IMR-90 (cell line): Measurements from ENCODE around the gene LIMS2. TPM values are rescaled to one million over a fixed set of nuclear protein-coding genes. Genes with fewer than 3 reads are reported as not detected.

Experiments
- ATAC-seq: fragments of 200-7000 bp; cut with Tn5 transposase; 2 replicates; pipeline ENCODE4 v1.9.1; 2020; ENCODE audit warnings: low read depth, mild to moderate bottlenecking, moderate library complexity
- BruUV-seq: library from RNA; stranded (reverse); fragments of 400-500 nt; replicated peaks from 2 replicates; lab custom pipeline; 2021; lab: Mats Ljungman, UMichigan
- CTCF ChIA-PET: fragments of 300-600 bp; formaldehyde crosslinking; extraction: SDS; loops from one replicate; lab custom pipeline; 2021; ENCODE audit warnings: antibody characterized with exemption; lab: Yijun Ruan, JAX
- POLR2A ChIA-PET: fragments of 300-600 bp; sonication (Branson Sonifier 250); formaldehyde crosslinking; loops from one replicate; lab custom pipeline; 2022; ENCODE audit warnings: antibody characterized with exemption; ENCODE audit not compliant: unreplicated experiment; lab: Charles Lee
- DNase-seq: peaks from one replicate; pipeline ENCODE4 v3.0.0; 2013
- H2AFZ ChIP-seq: replicated peaks from 2 replicates; pipeline ENCODE3; 2013; ENCODE audit warnings: low read length, mild to moderate bottlenecking; ENCODE audit not compliant: poor library complexity
- H2AK5ac ChIP-seq: 2 replicates; pipeline ENCODE4 v1.6.1; 2013; ENCODE audit warnings: low read depth, low read length, inconsistent platforms
- H2AK9ac ChIP-seq: replicated peaks from 2 replicates; pipeline ENCODE3; 2013; ENCODE audit warnings: mild to moderate bottlenecking, low read depth, low read length, moderate library complexity; ENCODE audit not compliant: poor library complexity
- H2BK120ac ChIP-seq: 2 replicates; pipeline ENCODE4 v1.6.1; 2013; ENCODE audit warnings: low read depth, low read length, inconsistent platforms
- H2BK15ac ChIP-seq: 3 replicates; pipeline ENCODE4 v1.6.1; 2013; ENCODE audit warnings: low read depth, low read length, inconsistent platforms
- H2BK20ac ChIP-seq: 2 replicates; pipeline ENCODE4 v1.6.1; 2013; ENCODE audit warnings: low read depth, mild to moderate bottlenecking, inconsistent platforms, low read length, moderate library complexity
- H2BK5ac ChIP-seq: 2 replicates; pipeline ENCODE4 v1.6.1; 2013; ENCODE audit warnings: mild to moderate bottlenecking, low read depth, low read length, inconsistent platforms; ENCODE audit not compliant: poor library complexity, severe bottlenecking
- H3K14ac ChIP-seq: replicated peaks from 2 replicates; pipeline ENCODE4 v1.6.1; 2013; ENCODE audit warnings: low read depth, low read length, inconsistent platforms
- H3K18ac ChIP-seq: 2 replicates; pipeline ENCODE4 v1.6.1; 2013; ENCODE audit warnings: low read depth, low read length, control low read depth
- H3K23ac ChIP-seq: 2 replicates; pipeline ENCODE4 v1.6.1; 2013; ENCODE audit warnings: low read depth, low read length, inconsistent platforms
- H3K27ac ChIP-seq: 2 replicates; pipeline ENCODE4 v1.5.1; 2013; ENCODE audit warnings: mild to moderate bottlenecking, control low read depth, low read length; ENCODE audit not compliant: insufficient read depth
- H3K27me3 ChIP-seq: 2 replicates; pipeline ENCODE4 v1.6.1; 2013; ENCODE audit warnings: low read length; ENCODE audit not compliant: control insufficient read depth, insufficient read depth
- H3K36me3 ChIP-seq: 2 replicates; pipeline ENCODE4 v1.6.1; 2013; ENCODE audit warnings: low read length, mixed read lengths; ENCODE audit not compliant: control insufficient read depth, insufficient read depth
- H3K4ac ChIP-seq: 2 replicates; pipeline ENCODE4 v1.6.1; 2013; ENCODE audit warnings: low read depth, low read length, inconsistent platforms
- H3K4me1 ChIP-seq: 2 replicates; pipeline ENCODE4 v1.6.1; 2013; ENCODE audit warnings: low read length, mixed read lengths; ENCODE audit not compliant: control insufficient read depth, insufficient read depth
- H3K4me2 ChIP-seq: 2 replicates; pipeline ENCODE4 v1.6.1; 2013; ENCODE audit warnings: low read depth, mild to moderate bottlenecking, control low read depth, low read length, moderate library complexity
- H3K4me3 ChIP-seq: 2 replicates; pipeline ENCODE4 v1.5.1; 2013; ENCODE audit warnings: low read depth, mild to moderate bottlenecking, control low read depth, low read length, moderate library complexity; ENCODE audit not compliant: insufficient read depth
- H3K56ac ChIP-seq: 2 replicates; pipeline ENCODE4 v1.6.1; 2013; ENCODE audit warnings: low read length, inconsistent platforms; ENCODE audit not compliant: insufficient read depth; ENCODE audit errors: extremely low read depth
- H3K79me1 ChIP-seq, 2 experiments: 2 replicates each; pipeline ENCODE4 v1.6.1; 2013; ENCODE audit warnings: low read length in 2 of 2, inconsistent platforms in 1 of 2, low read depth in 1 of 2
- H3K9ac ChIP-seq: 2 replicates; pipeline ENCODE4 v1.6.1; 2013; ENCODE audit warnings: low read depth, low read length, control low read depth
- H3K9me1 ChIP-seq: 2 replicates; pipeline ENCODE4 v1.6.1; 2013; ENCODE audit warnings: low read length, inconsistent platforms; ENCODE audit not compliant: insufficient read depth
- H3K9me3 ChIP-seq: 2 replicates; pipeline ENCODE4 v1.6.1; 2013; ENCODE audit warnings: low read length; ENCODE audit not compliant: control insufficient read depth, insufficient read depth
- H4K20me1 ChIP-seq: 2 replicates; pipeline ENCODE4 v1.6.1; 2013; ENCODE audit warnings: low read length, inconsistent platforms; ENCODE audit not compliant: insufficient read depth
- H4K5ac ChIP-seq: 2 replicates; pipeline ENCODE4 v1.6.1; 2013; ENCODE audit warnings: mild to moderate bottlenecking, low read depth, low read length, control low read depth
- H4K8ac ChIP-seq, 2 experiments: 2 replicates each; pipeline ENCODE4 v1.6.1; 2013; ENCODE audit warnings: low read depth in 2 of 2, low read length in 2 of 2, control low read depth in 1 of 2, inconsistent platforms in 1 of 2
- H4K91ac ChIP-seq: 2 replicates; pipeline ENCODE4 v1.6.1; 2013; ENCODE audit warnings: low read depth, low read length, inconsistent platforms; ENCODE audit not compliant: insufficient read depth
- BHLHE40 ChIP-seq: fragments of 150-350 bp; IDR thresholded peaks from 2 replicates; pipeline ENCODE4 v1.6.1; 2016; ENCODE audit warnings: mild to moderate bottlenecking, low read depth, low read length
- CHD1 ChIP-seq: IDR thresholded peaks from 2 replicates; pipeline ENCODE4 v1.6.1; 2012; ENCODE audit warnings: low read depth, low read length, improper control_type of control experiment
- CTCF ChIP-seq: conservative IDR thresholded peaks from 2 replicates; pipeline ENCODE4 v1.5.1; 2012; ENCODE audit warnings: mild to moderate bottlenecking, low read depth, low read length, improper control_type of control experiment
- ELK1 ChIP-seq: fragments of 150-350 bp; IDR thresholded peaks from 2 replicates; pipeline ENCODE4 v1.6.1; 2016; ENCODE audit warnings: low read depth, mild to moderate bottlenecking, low read length, moderate library complexity, borderline replicate concordance
- FOS ChIP-seq: fragments of 150-350 bp; IDR thresholded peaks from 2 replicates; pipeline ENCODE4 v1.6.1; 2016; ENCODE audit warnings: low read depth, low read length
- MAFK ChIP-seq: IDR thresholded peaks from 2 replicates; pipeline ENCODE4 v1.6.1; 2012; ENCODE audit warnings: low read depth, low read length, improper control_type of control experiment
- MAZ ChIP-seq: IDR thresholded peaks from 2 replicates; pipeline ENCODE4 v1.6.1; 2012; ENCODE audit warnings: low read depth, mild to moderate bottlenecking, low read length, improper control_type of control experiment, moderate library complexity, borderline replicate concordance
- MXI1 ChIP-seq: IDR thresholded peaks from 2 replicates; pipeline ENCODE4 v1.6.1; 2012; ENCODE audit warnings: low read depth, mild to moderate bottlenecking, low read length, moderate library complexity, borderline replicate concordance
- NFE2L2 ChIP-seq: fragments of 150-350 bp; IDR thresholded peaks from 2 replicates; pipeline ENCODE4 v1.6.1; 2016; ENCODE audit warnings: low read depth, mild to moderate bottlenecking, low read length
- POLR2A ChIP-seq: IDR thresholded peaks from 2 replicates; pipeline ENCODE4 v1.6.1; 2012; ENCODE audit warnings: mild to moderate bottlenecking, low read depth, low read length
- RCOR1 ChIP-seq: IDR thresholded peaks from 2 replicates; pipeline ENCODE4 v1.6.1; 2012; ENCODE audit warnings: mild to moderate bottlenecking, low read length, improper control_type of control experiment; ENCODE audit not compliant: insufficient replicate concordance
- RFX5 ChIP-seq: IDR thresholded peaks from 2 replicates; pipeline ENCODE4 v1.8.0; 2012; ENCODE audit warnings: low read depth, mild to moderate bottlenecking, low read length, moderate library complexity
- USF2 ChIP-seq: fragments of 150-350 bp; IDR thresholded peaks from 2 replicates; pipeline ENCODE4 v1.6.1; 2017; ENCODE audit warnings: mild to moderate bottlenecking, antibody characterized with exemption, low read length, low read depth
- WGBS, 2 experiments: methylation state at CpG; one replicate each; pipeline versions ENCODE4 v1.1.5 to v1.1.7; 2013; ENCODE audit warnings: missing lambda C conversion rate in 2 of 2; ENCODE audit not compliant: insufficient read length in 1 of 2; ENCODE audit errors: extremely low coverage in 2 of 2; 5-methylcytosine and 5-hydroxymethylcytosine counted together
- dilution Hi-C: fragments of 300-500 bp; cut with HindIII; formaldehyde crosslinking; loops from one replicate; pipeline ENCODE4 v1.14.3; 2018; ENCODE audit warnings: low sequenced_read_pairs; ENCODE audit not compliant: unreplicated experiment
- in situ Hi-C: fragments of 300-500 bp; cut with MboI; formaldehyde crosslinking; loops from 3 replicates; pipeline ENCODE4 v1.14.3; 2019; ENCODE audit warnings: low sequenced_read_pairs, inconsistent platforms, mixed read lengths
- intact Hi-C: fragments of 100-400 bp; cut with micrococcal nuclease; formaldehyde crosslinking; loops from 2 replicates; pipeline ENCODE4 v1.10.0; 2022
- polyA plus RNA-seq, 3 experiments: library from polyadenylated mRNA; depleted of rRNA; stranded (reverse); fragments of >200 nt; gene quantifications; 2 replicates each; pipeline ENCODE4 v1.2.3, GENCODE V29; 2012; ENCODE audit warnings: low replicate concordance in 1 of 3
- total RNA-seq: library from RNA; depleted of rRNA; stranded (reverse); fragments of >200 nt; gene quantifications from 2 replicates; pipeline ENCODE4 v1.2.3, GENCODE V29; 2012

Gene LIMS2
- total and polyA plus RNA-seq, 2 of the 4 experiments (the other 2 are of a cell fraction): 1.3 to 18.8 TPM

- WGBS, 2 experiments: no CpG with 5 or more reads among the region's 7 CpGs
- ATAC-seq: no peak
Measured at GRCh38 chr2:127605691-127606263, 69.6 kb downstream of the LIMS2 start.

More at GRCh38 chr2:127605691-127606263, 69.6 kb downstream of the LIMS2 start:
- Histone ChIP-seq H3K27ac (no peak overlapping the region), H2BK15ac (no peak overlapping the region), H3K9me3 (peaks cover 12% of the 10 kb centered on the region), H3K27me3 (peaks cover 15% of the 10 kb centered on the region; the same call in 1 of the 2 replicates), H2AK9ac (no peak overlapping the region), H4K8ac (no peak overlapping the region), H3K18ac (no peak overlapping the region), H3K14ac (no peak overlapping the region), H4K20me1 (no peaks in the 10 kb centered on the region), H3K4ac (no peak overlapping the region), H4K5ac (no peak overlapping the region), H3K36me3 (no peaks in the 10 kb centered on the region), H2BK20ac (no peak overlapping the region), H3K56ac (no peak overlapping the region), H3K4me2 (no peak overlapping the region), H3K4me1 (no peaks in the 10 kb centered on the region), H3K23ac (no peak overlapping the region), H3K9ac (no peak overlapping the region), H2BK5ac (no peak overlapping the region), H2AFZ (no peak overlapping the region), H3K4me3 (no peak overlapping the region), H4K91ac (no peak overlapping the region), H2AK5ac (no peak overlapping the region), H2BK120ac (no peak overlapping the region; the same call in 1 of the 2 replicates), H3K79me1 (no peaks in the 10 kb centered on the region), H3K9me1 (no peaks in the 10 kb centered on the region)
- TF ChIP-seq POLR2A: no peak
- no peak for TF ChIP-seq MAFK
- no peak for TF ChIP-seq BHLHE40
- TF ChIP-seq USF2: no peak
- no peak for TF ChIP-seq RCOR1
- TF ChIP-seq ELK1: no peak
- no peak for TF ChIP-seq CTCF
- TF ChIP-seq RFX5: no peak
- no peak for TF ChIP-seq NFE2L2
- no peak for TF ChIP-seq CHD1
- TF ChIP-seq FOS: no peak
- TF ChIP-seq MXI1: no peak
- no peak for TF ChIP-seq MAZ
- intact Hi-C loops (no loop called here), dilution Hi-C loops (no loop called here), in situ Hi-C loops (no loop called here)
- no TSS peak for BruUV-seq
- POLR2A ChIA-PET: no interaction called here
- no peak for DNase-seq
- CTCF ChIA-PET: no interaction called here
